Breast epithelium (tissue), 4 donors: ENCODE measurements around the gene FAM89B. TPM values are rescaled to one million over a fixed set of nuclear protein-coding genes. Genes with fewer than 3 reads are reported as not detected.

Source experiments
- DNase-seq, 2 donors: peaks; one replicate each; pipeline ENCODE4 v3.0.0-alpha.2; 2019; ENCODE audit warnings: low spot score in 2 of 2
- H3K27ac ChIP-seq, 2 donors: fragments of 200-600 bp; sonication (generic) in 1 of 2; one replicate each; pipeline ENCODE4 v1.5.1; 2016 to 2019; ENCODE audit warnings: mild to moderate bottlenecking in 1 of 2
- H3K27me3 ChIP-seq, 2 donors: fragments of 200-600 bp; sonication (generic) in 1 of 2; one replicate each; pipeline versions ENCODE4 v1.5.1 to v1.6.0; 2017 to 2019; ENCODE audit warnings: control low read depth in 1 of 2, mild to moderate bottlenecking in 1 of 2
- H3K36me3 ChIP-seq: fragments of 200-600 bp; one replicate; pipeline ENCODE4 v1.5.1; 2019
- H3K4me1 ChIP-seq, 2 donors: fragments of 200-600 bp; sonication (generic); one replicate each; pipeline ENCODE4 v1.5.1; 2016 to 2019; ENCODE audit warnings: control low read depth in 1 of 2
- H3K4me3 ChIP-seq, 3 donors: fragments of 200-600 bp; sonication (generic); 1 replicate in 2 of 3; 2 replicates in 1 of 3; pipeline ENCODE4 v1.5.1; 2016 to 2019; ENCODE audit warnings: mild to moderate bottlenecking in 3 of 3, moderate library complexity in 2 of 3
- H3K9me3 ChIP-seq, 2 donors: fragments of 200-600 bp; sonication (generic) in 1 of 2; one replicate each; pipeline ENCODE4 v1.5.1; 2016 to 2019; ENCODE audit warnings: control low read depth in 1 of 2
- POLR2A ChIP-seq: fragments of 450-650 bp; IDR thresholded peaks from one replicate; pipeline ENCODE4 v1.6.1; 2016; ENCODE audit warnings: antibody characterized with exemption, mild to moderate bottlenecking, moderate library complexity
- POLR2AphosphoS5 ChIP-seq, 3 donors: sonication (generic); formaldehyde crosslinking; IDR thresholded peaks; one replicate each; pipeline ENCODE4 v1.6.1; 2017; ENCODE audit warnings: antibody characterized with exemption in 3 of 3
- intact Hi-C: fragments of 100-400 bp; cut with DNase I; formaldehyde crosslinking; loops from one replicate; pipeline ENCODE4 v1.15.1; 2023; ENCODE audit warnings: low total_unique reads
- total RNA-seq, 3 donors: library from RNA; depleted of rRNA; stranded (reverse); fragments of >200 nt; gene quantifications; one replicate each; pipeline ENCODE4 v1.1.0, GENCODE V29; 2016
- TF ChIP-seq, protein P1 (sequence below), 3 donors: fragments of 450-650 bp; IDR thresholded peaks; one replicate each; pipeline ENCODE4 v1.5.1; 2016 to 2017; ENCODE audit warnings: antibody characterized with exemption in 3 of 3, mild to moderate bottlenecking in 3 of 3, moderate library complexity in 3 of 3

Gene FAM89B
- total RNA-seq, 3 donors from 2014 or later = 37.4 to 51.4 (median 40.8) TPM

DNA sequence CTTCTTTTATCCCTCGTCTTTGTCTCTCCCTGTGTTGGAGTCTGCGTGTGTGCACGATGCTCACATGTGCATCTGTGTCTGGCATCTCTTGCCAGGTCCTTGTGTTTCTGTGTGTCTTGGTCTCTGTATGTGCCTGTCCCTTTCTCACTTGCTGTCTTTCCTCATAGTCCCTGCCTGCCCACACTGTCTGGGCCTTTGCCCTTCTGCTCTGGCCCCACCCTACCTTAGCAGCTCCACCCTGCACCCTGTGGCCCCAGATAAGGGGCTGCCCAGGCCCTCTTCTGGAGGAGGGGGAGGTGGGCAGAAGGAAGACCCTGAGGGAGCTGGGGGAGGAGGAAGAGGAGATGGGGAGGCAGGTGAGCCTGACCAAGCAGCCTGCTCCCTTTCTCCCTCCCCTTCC is 6.3 kb downstream of the FAM89B start:
- Histone ChIP-seq H3K27me3 (no peaks in the 10 kb centered on the region), H3K4me1 (peaks cover 23 to 24% of the 10 kb centered on the region in 2 donors), H3K9me3 (no peaks in the 10 kb centered on the region), H3K4me3 (no peak overlapping the region), H3K36me3 (no peaks in the 10 kb centered on the region), H3K27ac (no peak overlapping the region)
- TF ChIP-seq POLR2AphosphoS5 (IDR thresholded peaks at IDR 0.05) (no peak), POLR2A (no peak)
- TF ChIP-seq, protein P1, sequence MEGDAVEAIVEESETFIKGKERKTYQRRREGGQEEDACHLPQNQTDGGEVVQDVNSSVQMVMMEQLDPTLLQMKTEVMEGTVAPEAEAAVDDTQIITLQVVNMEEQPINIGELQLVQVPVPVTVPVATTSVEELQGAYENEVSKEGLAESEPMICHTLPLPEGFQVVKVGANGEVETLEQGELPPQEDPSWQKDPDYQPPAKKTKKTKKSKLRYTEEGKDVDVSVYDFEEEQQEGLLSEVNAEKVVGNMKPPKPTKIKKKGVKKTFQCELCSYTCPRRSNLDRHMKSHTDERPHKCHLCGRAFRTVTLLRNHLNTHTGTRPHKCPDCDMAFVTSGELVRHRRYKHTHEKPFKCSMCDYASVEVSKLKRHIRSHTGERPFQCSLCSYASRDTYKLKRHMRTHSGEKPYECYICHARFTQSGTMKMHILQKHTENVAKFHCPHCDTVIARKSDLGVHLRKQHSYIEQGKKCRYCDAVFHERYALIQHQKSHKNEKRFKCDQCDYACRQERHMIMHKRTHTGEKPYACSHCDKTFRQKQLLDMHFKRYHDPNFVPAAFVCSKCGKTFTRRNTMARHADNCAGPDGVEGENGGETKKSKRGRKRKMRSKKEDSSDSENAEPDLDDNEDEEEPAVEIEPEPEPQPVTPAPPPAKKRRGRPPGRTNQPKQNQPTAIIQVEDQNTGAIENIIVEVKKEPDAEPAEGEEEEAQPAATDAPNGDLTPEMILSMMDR (IDR thresholded peaks at IDR 0.05) = no peak
- intact Hi-C loops = loop anchor here (5.0 kb wide), 1 partner anchor 34 kb away; the partner anchor contains the start of gene MAP3K11
- no peak for DNase-seq

DNA sequence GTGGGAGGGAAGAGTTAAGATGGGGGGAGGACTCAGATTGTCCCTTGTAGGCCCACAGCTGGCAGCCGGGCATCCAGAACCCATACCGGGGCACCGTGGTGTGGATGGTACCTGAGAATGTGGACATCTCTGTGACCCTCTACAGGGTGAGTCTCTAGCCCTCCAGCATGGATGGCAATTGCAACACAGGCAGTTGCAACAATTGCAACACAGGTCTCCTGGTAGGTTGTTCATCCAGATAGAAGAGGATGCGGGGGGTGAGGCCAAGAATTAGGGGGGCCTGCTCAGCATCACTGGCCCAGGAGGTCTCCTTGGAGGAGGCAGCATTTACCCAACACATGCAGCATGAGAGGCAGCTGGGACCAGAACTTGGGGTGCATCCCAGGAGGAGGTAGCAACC is 7.0 kb downstream of the FAM89B start:
- Histone ChIP-seq H3K27me3 (no peaks in the 10 kb centered on the region), H3K9me3 (no peaks in the 10 kb centered on the region), H3K4me3 (no peak overlapping the region), H3K4me1 (peaks cover 20 to 24% of the 10 kb centered on the region in 2 donors), H3K27ac (no peak overlapping the region), H3K36me3 (no peaks in the 10 kb centered on the region)
- intact Hi-C loops = loop anchor here (5.0 kb wide), 1 partner anchor 33 kb away; the partner anchor contains the start of gene MAP3K11
- DNase-seq = no peak
- TF ChIP-seq POLR2AphosphoS5 (IDR thresholded peaks at IDR 0.05) = no peak
- no peak for TF ChIP-seq POLR2A
- TF ChIP-seq, protein P1 (IDR thresholded peaks at IDR 0.05) = no peak

DNA sequence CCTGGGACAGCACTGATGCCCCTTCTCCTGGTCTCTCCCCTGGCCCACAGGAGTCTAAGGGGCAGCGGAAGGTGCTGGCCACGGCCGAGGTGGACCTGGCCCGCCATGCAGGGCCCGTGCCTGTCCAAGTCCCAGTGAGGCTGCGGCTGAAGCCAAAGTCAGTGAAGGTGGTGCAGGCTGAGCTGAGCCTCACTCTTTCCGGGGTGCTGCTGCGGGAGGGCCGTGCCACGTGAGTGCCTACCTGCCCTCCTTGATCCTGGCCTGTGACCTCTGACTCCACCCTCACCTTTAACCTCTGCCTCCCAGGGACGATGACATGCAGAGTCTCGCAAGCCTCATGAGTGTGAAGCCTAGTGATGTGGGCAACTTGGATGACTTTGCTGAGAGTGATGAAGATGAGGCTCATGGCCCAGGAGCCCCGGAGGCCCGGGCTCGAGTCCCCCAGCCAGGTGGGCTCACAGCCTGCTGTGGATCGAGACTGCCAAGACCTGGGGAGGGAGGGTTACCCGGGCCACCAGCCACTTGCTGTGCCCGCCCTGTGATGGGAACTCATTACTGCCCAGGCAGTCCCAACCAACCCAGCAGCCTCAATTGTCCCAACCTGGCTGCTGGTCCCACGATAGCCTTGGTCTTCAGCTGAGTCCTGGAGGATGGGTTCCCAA is 7.8 kb downstream of the FAM89B start:
- H3K27me3 ChIP-seq = no peaks in the 10 kb centered on the region
- no peak for DNase-seq
- no peaks in the 10 kb centered on the region for H3K36me3 ChIP-seq
- no peak overlapping the region for H3K27ac ChIP-seq
- intact Hi-C loops = no loop called here
- H3K4me3 ChIP-seq = no peak overlapping the region
- TF ChIP-seq, protein P1 (IDR thresholded peaks at IDR 0.05) = no peak
- TF ChIP-seq POLR2AphosphoS5 (IDR thresholded peaks at IDR 0.05) (no peak), POLR2A (no peak)
- H3K4me1 ChIP-seq = peaks cover 16 to 18% of the 10 kb centered on the region in 2 donors
- no peaks in the 10 kb centered on the region for H3K9me3 ChIP-seq

DNA sequence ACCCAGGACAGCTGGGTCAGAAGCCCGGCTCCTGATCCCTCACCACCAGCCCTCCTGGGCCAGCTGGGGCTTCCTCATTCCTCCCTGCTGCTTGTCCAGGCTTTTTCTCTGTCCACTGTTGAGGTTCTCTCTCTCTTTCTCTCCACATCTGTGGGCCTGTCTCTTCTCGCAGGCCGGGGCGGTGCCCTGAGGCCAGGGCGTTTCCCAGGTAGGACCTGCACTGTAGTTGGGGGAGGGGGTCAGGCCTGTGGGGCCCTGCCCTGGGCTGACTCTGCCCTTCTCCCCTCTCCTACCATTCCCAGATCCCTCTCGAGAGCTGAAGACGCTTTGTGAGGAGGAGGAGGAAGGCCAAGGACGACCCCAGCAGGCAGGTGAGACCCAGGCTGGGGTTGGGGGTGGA is 8.4 kb downstream of the FAM89B start:
- TF ChIP-seq POLR2AphosphoS5 (IDR thresholded peaks at IDR 0.05) = no peak
- TF ChIP-seq, protein P1 (IDR thresholded peaks at IDR 0.05) = no peak
- TF ChIP-seq POLR2A = no peak
- H3K27ac ChIP-seq = no peak overlapping the region
- peaks cover 11 to 15% of the 10 kb centered on the region in 2 donors for H3K4me1 ChIP-seq
- no peak overlapping the region for H3K4me3 ChIP-seq
- no peak for DNase-seq
- intact Hi-C loops = no loop called here
- H3K9me3 ChIP-seq = no peaks in the 10 kb centered on the region
- H3K27me3 ChIP-seq = no peaks in the 10 kb centered on the region
- no peaks in the 10 kb centered on the region for H3K36me3 ChIP-seq

DNA sequence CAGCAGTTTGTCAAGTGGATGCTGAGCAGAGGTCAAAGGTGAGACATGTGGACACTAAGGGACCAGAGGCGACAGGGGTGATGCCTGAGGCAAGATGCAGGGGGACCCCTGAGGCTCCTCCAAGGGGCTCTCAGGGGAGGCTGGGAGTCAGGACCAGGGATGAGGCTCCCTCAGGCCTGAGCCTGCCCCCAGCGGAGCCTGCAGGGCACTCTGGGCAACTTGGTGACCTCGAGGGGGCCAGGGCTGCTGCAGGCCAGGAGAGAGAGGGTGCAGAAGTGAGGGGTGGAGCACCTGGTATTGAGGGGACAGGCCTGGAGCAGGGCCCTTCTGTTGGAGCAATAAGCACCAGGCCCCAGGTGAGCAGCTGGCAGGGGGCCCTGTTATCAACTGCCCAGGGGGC is 9.6 kb downstream of the FAM89B start:
- intact Hi-C loops = no loop called here
- H3K9me3 ChIP-seq = no peaks in the 10 kb centered on the region
- no peak for TF ChIP-seq POLR2A
- TF ChIP-seq POLR2AphosphoS5 (IDR thresholded peaks at IDR 0.05) = no peak
- TF ChIP-seq, protein P1 (IDR thresholded peaks at IDR 0.05) = no peak
- H3K27me3 ChIP-seq = no peaks in the 10 kb centered on the region
- DNase-seq = no peak
- H3K27ac ChIP-seq = no peak overlapping the region
- H3K36me3 ChIP-seq = no peaks in the 10 kb centered on the region
- H3K4me1 ChIP-seq = peaks cover 4 to 7% of the 10 kb centered on the region in 2 donors
- no peak overlapping the region for H3K4me3 ChIP-seq
